Measurements from ENCODE around the gene NHERF1.

NHERF1 gene

GRCh38 chr17:74702116-74702871 lies 46.1 kb upstream of the NHERF1 start:
- TF ChIP-seq TOX (CRISPR knock-in tag; IDR thresholded peaks at IDR 0.05; ENCODE audit: borderline replicate concordance) (no peak), TCF4 (CRISPR knock-in tag; IDR thresholded peaks at IDR 0.05; ENCODE audit: borderline replicate concordance) (no peak)
- ATAC-seq: no peak

GRCh38 chr17:74703311-74703710 lies 45.1 kb upstream of the NHERF1 start:
- TF ChIP-seq TCF4 (CRISPR knock-in tag; IDR thresholded peaks at IDR 0.05; ENCODE audit: borderline replicate concordance) (no peak), TSHZ2 (CRISPR knock-in tag; IDR thresholded peaks at IDR 0.05) (no peak), ZFP30 (CRISPR knock-in tag; IDR thresholded peaks at IDR 0.05) (no peak), ISL1 (CRISPR knock-in tag; IDR thresholded peaks at IDR 0.05) (no peak), ZNF8 (CRISPR knock-in tag; IDR thresholded peaks at IDR 0.05) (no peak), GLIS3 (CRISPR knock-in tag; IDR thresholded peaks at IDR 0.05) (no peak), PATZ1 (CRISPR knock-in tag; IDR thresholded peaks at IDR 0.05; ENCODE audit: borderline replicate concordance) (no peak), ESRRG (CRISPR knock-in tag; IDR thresholded peaks at IDR 0.05) (no peak), CSDC2 (CRISPR knock-in tag; IDR thresholded peaks at IDR 0.05) (no peak), CREB5 (CRISPR knock-in tag; IDR thresholded peaks at IDR 0.05; ENCODE audit: low read depth) (no peak)
- no peak for ATAC-seq

- no peak for ATAC-seq
- TF ChIP-seq ARNTL (CRISPR knock-in tag; IDR thresholded peaks at IDR 0.05; ENCODE audit: borderline replicate concordance, low read depth) (no peak), ZC3H10 (CRISPR knock-in tag; IDR thresholded peaks at IDR 0.05) (no peak), OSR1 (CRISPR knock-in tag; IDR thresholded peaks at IDR 0.05) (no peak), ZFP30 (CRISPR knock-in tag; IDR thresholded peaks at IDR 0.05) (no peak), TOX (CRISPR knock-in tag; IDR thresholded peaks at IDR 0.05; ENCODE audit: borderline replicate concordance) (no peak), ZNF8 (CRISPR knock-in tag; IDR thresholded peaks at IDR 0.05) (no peak), POU6F1 (CRISPR knock-in tag; IDR thresholded peaks at IDR 0.05; ENCODE audit: borderline replicate concordance, low read depth) (no peak), BACH2 (CRISPR knock-in tag; IDR thresholded peaks at IDR 0.05; ENCODE audit: borderline replicate concordance) (no peak), SNAI2 (CRISPR knock-in tag; IDR thresholded peaks at IDR 0.05) (no peak), ZNF70 (CRISPR knock-in tag; IDR thresholded peaks at IDR 0.05) (no peak), ESRRG (CRISPR knock-in tag; IDR thresholded peaks at IDR 0.05) (no peak), CSDC2 (CRISPR knock-in tag; IDR thresholded peaks at IDR 0.05) (no peak), ISL1 (CRISPR knock-in tag; IDR thresholded peaks at IDR 0.05) (no peak), CSRNP3 (CRISPR knock-in tag; IDR thresholded peaks at IDR 0.05) (no peak), ZFP3 (CRISPR knock-in tag; IDR thresholded peaks at IDR 0.05) (no peak), CREB5 (CRISPR knock-in tag; IDR thresholded peaks at IDR 0.05; ENCODE audit: low read depth) (no peak), TCF4 (CRISPR knock-in tag; IDR thresholded peaks at IDR 0.05; ENCODE audit: borderline replicate concordance) (no peak)
These were observed 43.9 kb upstream of the NHERF1 start for GRCh38 chr17:74704544-74704943.

All from SK-N-SH treated with all-trans-retinoic acid at 6 μM for 48 hours (cell line).